HepG2 (cell line): Measurements from ENCODE around the gene ECSCR. TPM values are rescaled to one million over a fixed set of nuclear protein-coding genes. Genes with fewer than 3 reads are reported as not detected.

Source experiments
- ADNP ChIP-seq: sonication (generic); formaldehyde crosslinking; IDR thresholded peaks from 2 replicates; pipeline ENCODE4 v1.4.0; 2020; ENCODE audit warnings: missing genetic modification reagents
- ARNTL ChIP-seq: sonication (generic); formaldehyde crosslinking; IDR thresholded peaks from 2 replicates; pipeline ENCODE4 v1.4.0; 2020; ENCODE audit warnings: mild to moderate bottlenecking, missing genetic modification reagents
- FIP1L1 ChIP-seq: fragments of 200-400 bp; formaldehyde crosslinking; IDR thresholded peaks from 2 replicates; pipeline ENCODE4 v1.6.1; 2018; ENCODE audit warnings: low read depth, mild to moderate bottlenecking, low read length, moderate library complexity, borderline replicate concordance; ENCODE audit not compliant: insufficient read depth
- FOXA3 ChIP-seq: IDR thresholded peaks from 2 replicates; pipeline ENCODE4 v1.6.1; 2016; ENCODE audit warnings: missing genetic modification reagents, missing compliant biosample characterization
- JUND ChIP-seq: sonication (generic); formaldehyde crosslinking; IDR thresholded peaks from 2 replicates; pipeline ENCODE4 v1.8.0; 2022; ENCODE audit warnings: mild to moderate bottlenecking, missing genetic modification reagents
- KLF12 ChIP-seq: sonication (generic); formaldehyde crosslinking; IDR thresholded peaks from 2 replicates; pipeline ENCODE4 v1.4.0; 2020; ENCODE audit warnings: missing genetic modification reagents, borderline replicate concordance
- MTA1 ChIP-seq: sonication (generic); formaldehyde crosslinking; IDR thresholded peaks from 2 replicates; pipeline ENCODE4 v1.4.0; 2020; ENCODE audit warnings: missing genetic modification reagents, mild to moderate bottlenecking, borderline replicate concordance
- MXI1 ChIP-seq: IDR thresholded peaks from 3 replicates; pipeline ENCODE4 v1.6.1; 2012; ENCODE audit warnings: low read depth, low read length, inconsistent platforms, borderline replicate concordance
- PRMT3 ChIP-seq: sonication (generic); formaldehyde crosslinking; IDR thresholded peaks from 2 replicates; pipeline ENCODE4 v1.8.1; 2022; ENCODE audit warnings: low read depth, mild to moderate bottlenecking, moderate library complexity, missing genetic modification reagents, borderline replicate concordance
- SIX4 ChIP-seq: sonication (generic); formaldehyde crosslinking; IDR thresholded peaks from 2 replicates; pipeline ENCODE4 v1.4.0; 2020; ENCODE audit warnings: missing genetic modification reagents
- TCF7L2 ChIP-seq: IDR thresholded peaks from 2 replicates; pipeline ENCODE4 v1.6.1; 2011; ENCODE audit warnings: mild to moderate bottlenecking, low read depth, low read length, moderate library complexity
- ZBTB8A ChIP-seq: sonication (generic); formaldehyde crosslinking; IDR thresholded peaks from 2 replicates; pipeline ENCODE4 v1.4.0; 2020; ENCODE audit warnings: mild to moderate bottlenecking, low read depth, missing genetic modification reagents, borderline replicate concordance
- ZFY ChIP-seq: sonication (generic); formaldehyde crosslinking; IDR thresholded peaks from 2 replicates; pipeline ENCODE4 v1.4.0; 2020; ENCODE audit warnings: missing genetic modification reagents
- ZNF180 ChIP-seq: sonication (generic); formaldehyde crosslinking; IDR thresholded peaks from 2 replicates; pipeline ENCODE4 v1.4.0; 2020; ENCODE audit warnings: low read depth, missing genetic modification reagents, borderline replicate concordance
- polyA plus RNA-seq, 8 experiments: library from polyadenylated mRNA; depleted of rRNA in 3 of 8; stranded (reverse) in 7 of 8; unstranded in 1 of 8; fragments of >200 nt; fragmentation: Illumina TruSeq in 4 of 8; extraction: Trizol in 4 of 8; gene quantifications; 2 replicates each; pipeline versions ENCODE4 v1.2.1 to v1.2.3, GENCODE V29; 2011 to 2016; ENCODE audit warnings: low read depth in 4 of 8, missing spikeins in 1 of 8, mixed read lengths in 1 of 8; ENCODE audit not compliant: insufficient read depth in 1 of 8
- total RNA-seq, 5 experiments: library from RNA; depleted of rRNA; stranded (reverse); fragments of >200 nt; fragmentation: Illumina TruSeq; extraction: Trizol; gene quantifications; 2 replicates each; pipeline ENCODE4 v1.2.3, GENCODE V29; 2016; ENCODE audit warnings: low read depth in 1 of 5
- TF ChIP-seq, protein P1 (sequence below): sonication (generic); formaldehyde crosslinking; IDR thresholded peaks from 2 replicates; pipeline ENCODE4 v1.4.0; 2020; ENCODE audit warnings: missing genetic modification reagents
- TF ChIP-seq, protein P2 (sequence below): sonication (generic); formaldehyde crosslinking; IDR thresholded peaks from 2 replicates; pipeline ENCODE4 v1.4.0; 2020; ENCODE audit warnings: missing genetic modification reagents, mild to moderate bottlenecking, borderline replicate concordance
- TF ChIP-seq, protein P3 (sequence below): sonication (generic); formaldehyde crosslinking; IDR thresholded peaks from 2 replicates; pipeline ENCODE4 v1.5.0; 2020; ENCODE audit warnings: mild to moderate bottlenecking, low read depth, missing genetic modification reagents, borderline replicate concordance
- TF ChIP-seq, protein P4 (sequence below): sonication (generic); formaldehyde crosslinking; IDR thresholded peaks from 2 replicates; pipeline ENCODE4 v1.9.0; 2021; ENCODE audit warnings: missing genetic modification reagents, borderline replicate concordance
- TF ChIP-seq, protein P5 (sequence below): sonication (generic); formaldehyde crosslinking; IDR thresholded peaks from 2 replicates; pipeline ENCODE4 v1.5.0; 2020; ENCODE audit warnings: missing genetic modification reagents, mild to moderate bottlenecking, borderline replicate concordance

The ECSCR gene
- total and polyA plus RNA-seq, 2 of the 13 experiments (the other 11 are each of a cell fraction or from before 2014, with no cell fraction given), result 0.18 TPM; not detected in 1

DNA sequence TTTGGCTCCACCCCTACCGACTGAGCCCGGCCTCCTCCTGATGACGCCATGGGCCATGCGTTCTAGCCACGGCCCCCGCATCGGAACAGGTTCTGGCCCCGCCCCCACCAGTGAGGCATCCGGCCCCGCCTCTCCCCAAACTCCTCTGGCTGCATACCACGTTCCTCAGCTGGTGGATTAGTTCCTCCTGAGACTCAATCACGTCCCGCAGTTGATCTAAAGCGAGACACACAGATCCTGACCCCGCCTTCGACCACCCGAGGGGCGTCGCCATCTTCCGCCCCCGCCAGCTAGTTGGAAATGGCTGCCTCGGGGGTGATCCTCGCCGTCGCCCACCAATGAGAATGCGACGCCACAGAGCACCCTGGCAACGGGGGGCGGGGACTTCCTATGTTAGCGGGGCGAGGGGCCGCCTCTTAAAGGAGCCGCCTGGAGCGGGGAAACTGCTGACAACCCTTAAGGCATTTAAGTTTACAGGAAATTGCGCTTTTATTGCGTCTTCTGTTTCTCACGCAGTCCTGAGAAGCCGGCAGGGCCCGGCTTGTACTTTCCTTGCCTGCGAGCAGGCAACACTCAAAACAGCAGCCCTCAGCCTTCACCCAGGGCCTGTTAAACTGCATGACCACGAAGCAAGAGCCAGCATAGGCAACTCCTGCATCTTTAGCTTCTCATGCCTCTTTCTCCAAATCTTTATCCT, 58.6 kb downstream of the ECSCR start, which contains the start of gene SPATA24 (continued):
- TF ChIP-seq, protein P1, sequence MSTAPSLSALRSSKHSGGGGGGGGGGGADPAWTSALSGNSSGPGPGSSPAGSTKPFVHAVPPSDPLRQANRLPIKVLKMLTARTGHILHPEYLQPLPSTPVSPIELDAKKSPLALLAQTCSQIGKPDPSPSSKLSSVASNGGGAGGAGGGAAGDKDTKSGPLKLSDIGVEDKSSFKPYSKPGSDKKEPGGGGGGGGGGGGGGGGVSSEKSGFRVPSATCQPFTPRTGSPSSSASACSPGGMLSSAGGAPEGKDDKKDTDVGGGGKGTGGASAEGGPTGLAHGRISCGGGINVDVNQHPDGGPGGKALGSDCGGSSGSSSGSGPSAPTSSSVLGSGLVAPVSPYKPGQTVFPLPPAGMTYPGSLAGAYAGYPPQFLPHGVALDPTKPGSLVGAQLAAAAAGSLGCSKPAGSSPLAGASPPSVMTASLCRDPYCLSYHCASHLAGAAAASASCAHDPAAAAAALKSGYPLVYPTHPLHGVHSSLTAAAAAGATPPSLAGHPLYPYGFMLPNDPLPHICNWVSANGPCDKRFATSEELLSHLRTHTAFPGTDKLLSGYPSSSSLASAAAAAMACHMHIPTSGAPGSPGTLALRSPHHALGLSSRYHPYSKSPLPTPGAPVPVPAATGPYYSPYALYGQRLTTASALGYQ (CRISPR knock-in tag), result no peak
- TF ChIP-seq ZBTB8A (CRISPR knock-in tag) (no peak), ADNP (no peak), ZNF180 (no peak), MXI1 (peak; percentile 88; the same call in 2 of the 3 replicates), ZFY (peak; percentile 43; the same call in 1 of the 2 replicates), FOXA3 (no peak), KLF12 (CRISPR knock-in tag) (no peak; the same call in 1 of the 2 replicates), MTA1 (CRISPR knock-in tag) (no peak), TCF7L2 (no peak), JUND (CRISPR knock-in tag) (0 out of 2 replicates have a peak, but pooled peaks have one; percentile 35), FIP1L1 (no peak), PRMT3 (CRISPR knock-in tag) (no peak), SIX4 (CRISPR knock-in tag) (no peak), ARNTL (CRISPR knock-in tag) (no peak)
- TF ChIP-seq, protein P2, sequence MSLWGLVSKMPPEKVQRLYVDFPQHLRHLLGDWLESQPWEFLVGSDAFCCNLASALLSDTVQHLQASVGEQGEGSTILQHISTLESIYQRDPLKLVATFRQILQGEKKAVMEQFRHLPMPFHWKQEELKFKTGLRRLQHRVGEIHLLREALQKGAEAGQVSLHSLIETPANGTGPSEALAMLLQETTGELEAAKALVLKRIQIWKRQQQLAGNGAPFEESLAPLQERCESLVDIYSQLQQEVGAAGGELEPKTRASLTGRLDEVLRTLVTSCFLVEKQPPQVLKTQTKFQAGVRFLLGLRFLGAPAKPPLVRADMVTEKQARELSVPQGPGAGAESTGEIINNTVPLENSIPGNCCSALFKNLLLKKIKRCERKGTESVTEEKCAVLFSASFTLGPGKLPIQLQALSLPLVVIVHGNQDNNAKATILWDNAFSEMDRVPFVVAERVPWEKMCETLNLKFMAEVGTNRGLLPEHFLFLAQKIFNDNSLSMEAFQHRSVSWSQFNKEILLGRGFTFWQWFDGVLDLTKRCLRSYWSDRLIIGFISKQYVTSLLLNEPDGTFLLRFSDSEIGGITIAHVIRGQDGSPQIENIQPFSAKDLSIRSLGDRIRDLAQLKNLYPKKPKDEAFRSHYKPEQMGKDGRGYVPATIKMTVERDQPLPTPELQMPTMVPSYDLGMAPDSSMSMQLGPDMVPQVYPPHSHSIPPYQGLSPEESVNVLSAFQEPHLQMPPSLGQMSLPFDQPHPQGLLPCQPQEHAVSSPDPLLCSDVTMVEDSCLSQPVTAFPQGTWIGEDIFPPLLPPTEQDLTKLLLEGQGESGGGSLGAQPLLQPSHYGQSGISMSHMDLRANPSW (CRISPR knock-in tag), result no peak
- TF ChIP-seq, protein P3, sequence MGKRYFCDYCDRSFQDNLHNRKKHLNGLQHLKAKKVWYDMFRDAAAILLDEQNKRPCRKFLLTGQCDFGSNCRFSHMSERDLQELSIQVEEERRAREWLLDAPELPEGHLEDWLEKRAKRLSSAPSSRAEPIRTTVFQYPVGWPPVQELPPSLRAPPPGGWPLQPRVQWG (CRISPR knock-in tag), result no peak
- TF ChIP-seq, protein P4, sequence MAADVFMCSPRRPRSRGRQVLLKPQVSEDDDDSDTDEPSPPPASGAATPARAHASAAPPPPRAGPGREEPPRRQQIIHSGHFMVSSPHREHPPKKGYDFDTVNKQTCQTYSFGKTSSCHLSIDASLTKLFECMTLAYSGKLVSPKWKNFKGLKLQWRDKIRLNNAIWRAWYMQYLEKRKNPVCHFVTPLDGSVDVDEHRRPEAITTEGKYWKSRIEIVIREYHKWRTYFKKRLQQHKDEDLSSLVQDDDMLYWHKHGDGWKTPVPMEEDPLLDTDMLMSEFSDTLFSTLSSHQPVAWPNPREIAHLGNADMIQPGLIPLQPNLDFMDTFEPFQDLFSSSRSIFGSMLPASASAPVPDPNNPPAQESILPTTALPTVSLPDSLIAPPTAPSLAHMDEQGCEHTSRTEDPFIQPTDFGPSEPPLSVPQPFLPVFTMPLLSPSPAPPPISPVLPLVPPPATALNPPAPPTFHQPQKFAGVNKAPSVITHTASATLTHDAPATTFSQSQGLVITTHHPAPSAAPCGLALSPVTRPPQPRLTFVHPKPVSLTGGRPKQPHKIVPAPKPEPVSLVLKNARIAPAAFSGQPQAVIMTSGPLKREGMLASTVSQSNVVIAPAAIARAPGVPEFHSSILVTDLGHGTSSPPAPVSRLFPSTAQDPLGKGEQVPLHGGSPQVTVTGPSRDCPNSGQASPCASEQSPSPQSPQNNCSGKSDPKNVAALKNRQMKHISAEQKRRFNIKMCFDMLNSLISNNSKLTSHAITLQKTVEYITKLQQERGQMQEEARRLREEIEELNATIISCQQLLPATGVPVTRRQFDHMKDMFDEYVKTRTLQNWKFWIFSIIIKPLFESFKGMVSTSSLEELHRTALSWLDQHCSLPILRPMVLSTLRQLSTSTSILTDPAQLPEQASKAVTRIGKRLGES (CRISPR knock-in tag), result no peak
- TF ChIP-seq, protein P5, sequence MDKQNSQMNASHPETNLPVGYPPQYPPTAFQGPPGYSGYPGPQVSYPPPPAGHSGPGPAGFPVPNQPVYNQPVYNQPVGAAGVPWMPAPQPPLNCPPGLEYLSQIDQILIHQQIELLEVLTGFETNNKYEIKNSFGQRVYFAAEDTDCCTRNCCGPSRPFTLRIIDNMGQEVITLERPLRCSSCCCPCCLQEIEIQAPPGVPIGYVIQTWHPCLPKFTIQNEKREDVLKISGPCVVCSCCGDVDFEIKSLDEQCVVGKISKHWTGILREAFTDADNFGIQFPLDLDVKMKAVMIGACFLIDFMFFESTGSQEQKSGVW (CRISPR knock-in tag), result no peak
